ENCODE results near the gene ANTXRL. TPM values are rescaled to one million over a fixed set of nuclear protein-coding genes. Genes with fewer than 3 reads are reported as not detected.
A peak's percentile ranks its signal among the peaks of the same experiment; 100 is the strongest.
"Not testable (repeated sequence)": the region's sequence is repeated elsewhere in the genome, so short reads cannot be mapped to it uniquely, and the experiment has no call there.

ANTXRL gene
- total RNA-seq, 4 donors from 2014 or later: 0.27 TPM; not detected in 3

- no peak for DNase-seq
- no peak for TF ChIP-seq POLR2A (IDR thresholded peaks at IDR 0.05)
- H3K27ac ChIP-seq: no peak overlapping the region
Measured at GRCh38 chr10:46266306-46266985, 20.4 kb upstream of the ANTXRL start.

GRCh38 chr10:46267132-46267985 is 19.4 kb upstream of the ANTXRL start:
- Histone ChIP-seq H3K27ac (no peak overlapping the region), H3K4me1 (no peaks in the 10 kb centered on the region), H3K27me3 (no peaks in the 10 kb centered on the region), H3K9me3 (no peaks in the 10 kb centered on the region), H3K36me3 (no peaks in the 10 kb centered on the region), H3K4me3 (no peak overlapping the region)
- intact Hi-C loops (cut with DNase I; ENCODE audit: low total_unique reads): no loop called here
- no peak for DNase-seq
- TF ChIP-seq POLR2A (IDR thresholded peaks at IDR 0.05) (no peak), CTCF (IDR thresholded peaks at IDR 0.05) (no peak)

More at GRCh38 chr10:46266306-46266985, 20.4 kb upstream of the ANTXRL start:
- Histone ChIP-seq H3K4me1 (no peaks in the 10 kb centered on the region), H3K9me3 (no peaks in the 10 kb centered on the region), H3K4me3 (no peak overlapping the region), H3K27me3 (no peaks in the 10 kb centered on the region), H3K36me3 (no peaks in the 10 kb centered on the region)
- intact Hi-C loops (cut with DNase I; ENCODE audit: low total_unique reads): no loop called here

GRCh38 chr10:46268076-46268881 is 18.5 kb upstream of the ANTXRL start:
- no peaks in the 10 kb centered on the region for H3K4me1 ChIP-seq
- H3K36me3 ChIP-seq: no peaks in the 10 kb centered on the region
- intact Hi-C loops (cut with DNase I; ENCODE audit: low total_unique reads): no loop called here
- TF ChIP-seq POLR2A (IDR thresholded peaks at IDR 0.05) (no peak), CTCF (IDR thresholded peaks at IDR 0.05) (no peak)
- no peak for DNase-seq
- no peak overlapping the region for H3K4me3 ChIP-seq
- no peaks in the 10 kb centered on the region for H3K9me3 ChIP-seq
- H3K27me3 ChIP-seq: no peaks in the 10 kb centered on the region
- H3K27ac ChIP-seq: no peak overlapping the region

GRCh38 chr10:46269554-46270053 is 17.2 kb upstream of the ANTXRL start:
- H3K4me1 ChIP-seq; H3K4me3 ChIP-seq; H3K27me3 ChIP-seq; H3K9me3 ChIP-seq; H3K36me3 ChIP-seq; intact Hi-C loops (cut with DNase I; ENCODE audit: low total_unique reads); H3K27ac ChIP-seq: not testable (repeated sequence)
- DNase-seq: peak in 1 of 2 donors; percentile 2

- Histone ChIP-seq H3K4me3 (no peak overlapping the region), H3K9me3 (no peaks in the 10 kb centered on the region), H3K4me1 (no peaks in the 10 kb centered on the region), H3K27me3 (no peaks in the 10 kb centered on the region), H3K36me3 (no peaks in the 10 kb centered on the region), H3K27ac (no peak overlapping the region)
- TF ChIP-seq CTCF (IDR thresholded peaks at IDR 0.05): no peak
- no peak for TF ChIP-seq POLR2A (IDR thresholded peaks at IDR 0.05)
- intact Hi-C loops (cut with DNase I; ENCODE audit: low total_unique reads): no loop called here
- DNase-seq: peak in 1 of 2 donors; percentile 4
Measured at GRCh38 chr10:46270086-46270811, 16.5 kb upstream of the ANTXRL start.

- H3K4me3 ChIP-seq; H3K27ac ChIP-seq; H3K4me1 ChIP-seq; intact Hi-C loops (cut with DNase I; ENCODE audit: low total_unique reads); H3K36me3 ChIP-seq; H3K27me3 ChIP-seq; H3K9me3 ChIP-seq; DNase-seq: not testable (repeated sequence)
Measured at GRCh38 chr10:46270963-46271530, 15.8 kb upstream of the ANTXRL start.

- H3K27ac ChIP-seq; H3K9me3 ChIP-seq; H3K4me3 ChIP-seq; H3K4me1 ChIP-seq; DNase-seq; H3K36me3 ChIP-seq; H3K27me3 ChIP-seq; intact Hi-C loops (cut with DNase I; ENCODE audit: low total_unique reads): not testable (repeated sequence)
Measured at GRCh38 chr10:46271795-46272499, 14.8 kb upstream of the ANTXRL start.

Measured in uterus (tissue), 4 donors.